Midbrain (tissue), 1 donor: Measurements from ENCODE around the gene EXD3.

Experiments used
- DNase-seq: peaks from one replicate; lab custom pipeline; 2025; lab: John Stamatoyannopoulos, UW

Gene EXD3

DNA sequence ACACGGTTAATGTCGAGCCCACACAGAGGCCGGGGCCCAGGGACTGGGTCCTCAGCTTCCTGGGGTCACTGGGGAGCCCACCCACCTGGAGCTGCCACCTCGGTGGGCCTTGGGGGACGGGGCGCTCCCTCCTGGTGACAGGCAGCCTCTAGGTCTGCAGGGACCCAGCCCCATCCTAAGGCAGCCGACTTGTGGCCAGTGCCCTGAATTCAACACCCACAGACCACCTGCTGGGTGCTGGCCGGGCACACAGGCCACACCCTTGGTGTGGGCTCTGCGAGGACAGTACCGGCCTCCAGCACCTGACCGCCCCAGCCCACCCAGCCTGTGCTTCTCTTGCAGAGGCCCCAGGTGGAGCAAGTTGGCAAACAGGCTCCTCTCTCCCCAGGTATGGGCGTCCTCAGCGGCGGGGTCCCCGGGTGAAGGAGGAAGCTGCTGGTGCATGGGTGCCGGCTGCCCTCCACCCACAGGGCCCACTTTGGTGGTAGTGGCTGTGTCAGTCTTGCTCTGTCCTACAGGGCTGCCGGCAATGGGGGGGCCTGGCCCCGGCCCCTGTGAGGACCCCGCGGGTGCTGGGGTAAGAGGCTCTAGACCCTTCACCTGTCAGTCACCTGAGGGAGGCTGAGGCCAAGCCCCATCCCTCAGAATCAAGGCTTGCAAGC lies 9.9 kb upstream of the EXD3 start:
- no peak for DNase-seq

DNA sequence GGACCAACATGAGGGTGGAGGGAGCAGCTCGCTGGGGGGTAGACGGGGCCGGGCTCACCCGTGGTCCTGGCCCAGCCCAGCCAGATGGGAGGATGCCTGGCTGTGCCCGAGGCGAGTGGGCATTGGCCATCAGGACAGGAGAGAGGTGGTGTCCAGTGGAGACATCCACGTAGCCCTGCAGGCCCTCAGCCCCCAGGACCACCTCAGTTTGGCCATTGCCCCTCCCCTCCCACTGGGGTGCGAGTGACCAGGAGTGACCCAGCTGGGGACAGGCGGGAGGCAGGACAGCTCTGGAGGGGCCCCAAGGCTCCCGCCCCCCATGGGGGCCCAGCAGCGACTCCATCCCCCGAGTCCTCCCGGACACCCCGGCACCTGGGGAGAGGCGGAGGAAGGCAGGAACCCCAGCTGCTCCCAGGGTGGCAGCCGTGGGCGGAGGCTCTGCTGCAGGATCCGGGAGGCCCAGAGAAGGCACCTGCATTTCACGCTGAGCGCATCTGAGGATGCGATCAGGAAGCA lies 8.5 kb upstream of the EXD3 start:
- no peak for DNase-seq

- no peak for DNase-seq
Observed at GRCh38 chr9:137430723-137431415, 7.9 kb upstream of the EXD3 start.

DNA sequence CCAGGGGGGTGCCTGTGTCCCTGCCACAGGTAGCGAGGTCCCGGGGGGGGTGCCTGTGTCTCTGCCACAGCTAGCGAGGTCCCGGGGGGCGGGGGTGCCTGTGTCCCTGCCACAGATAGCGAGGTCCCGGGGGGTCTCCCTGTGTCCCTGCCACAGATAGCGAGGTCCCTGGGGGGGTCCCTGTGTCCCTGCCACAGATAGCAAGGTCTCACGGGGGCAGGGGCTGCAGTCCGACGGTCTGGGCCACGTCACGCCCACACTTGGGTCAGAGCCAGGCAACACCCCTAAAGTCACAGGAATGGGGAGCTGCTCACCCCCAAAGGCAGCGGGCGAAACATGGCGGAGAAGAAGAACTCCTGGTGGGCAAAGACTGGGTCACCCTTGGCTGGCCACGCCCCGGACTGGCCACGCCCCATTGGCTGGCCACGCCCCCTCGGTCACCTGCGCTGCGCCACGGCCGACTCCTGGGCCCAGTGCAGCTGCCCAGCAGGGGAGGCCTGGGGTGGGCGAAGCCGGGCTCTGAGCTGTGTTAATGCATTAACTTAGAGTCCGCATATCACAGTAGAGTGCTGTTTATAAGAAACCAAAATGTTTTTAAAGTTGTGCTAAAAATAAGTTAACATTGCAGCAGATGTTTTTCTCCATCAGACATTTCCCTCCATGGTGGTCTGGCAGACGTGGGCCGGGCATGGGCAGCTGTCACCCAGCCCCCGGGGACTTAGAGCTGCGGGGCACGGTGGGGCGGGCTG lies 7.2 kb upstream of the EXD3 start:
- DNase-seq, result no peak

DNA sequence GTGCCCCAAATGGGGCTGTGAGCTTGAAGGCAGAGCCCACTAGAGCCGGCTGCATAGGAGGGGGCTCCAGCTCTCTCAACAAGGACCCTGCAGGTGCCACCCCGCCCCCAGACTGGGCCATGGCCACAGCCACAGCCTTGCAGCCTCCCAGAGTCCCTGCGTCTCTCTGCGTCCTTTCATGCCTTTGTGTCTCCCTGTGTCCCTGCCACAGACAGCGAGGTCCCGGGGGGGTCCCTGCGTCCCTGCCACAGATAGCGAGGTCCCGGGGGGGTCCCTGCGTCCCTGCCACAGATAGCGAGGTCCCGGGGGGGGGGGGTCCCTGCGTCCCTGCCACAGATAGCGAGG lies 6.6 kb upstream of the EXD3 start:
- no peak for DNase-seq

GRCh38 chr9:137428841-137429545 lies 6.0 kb upstream of the EXD3 start:
- DNase-seq, result no peak

- no peak for DNase-seq
Observed at GRCh38 chr9:137428311-137428630, 5.3 kb upstream of the EXD3 start.

- no peak for DNase-seq
Observed at GRCh38 chr9:137427454-137428310, 4.7 kb upstream of the EXD3 start.

DNA sequence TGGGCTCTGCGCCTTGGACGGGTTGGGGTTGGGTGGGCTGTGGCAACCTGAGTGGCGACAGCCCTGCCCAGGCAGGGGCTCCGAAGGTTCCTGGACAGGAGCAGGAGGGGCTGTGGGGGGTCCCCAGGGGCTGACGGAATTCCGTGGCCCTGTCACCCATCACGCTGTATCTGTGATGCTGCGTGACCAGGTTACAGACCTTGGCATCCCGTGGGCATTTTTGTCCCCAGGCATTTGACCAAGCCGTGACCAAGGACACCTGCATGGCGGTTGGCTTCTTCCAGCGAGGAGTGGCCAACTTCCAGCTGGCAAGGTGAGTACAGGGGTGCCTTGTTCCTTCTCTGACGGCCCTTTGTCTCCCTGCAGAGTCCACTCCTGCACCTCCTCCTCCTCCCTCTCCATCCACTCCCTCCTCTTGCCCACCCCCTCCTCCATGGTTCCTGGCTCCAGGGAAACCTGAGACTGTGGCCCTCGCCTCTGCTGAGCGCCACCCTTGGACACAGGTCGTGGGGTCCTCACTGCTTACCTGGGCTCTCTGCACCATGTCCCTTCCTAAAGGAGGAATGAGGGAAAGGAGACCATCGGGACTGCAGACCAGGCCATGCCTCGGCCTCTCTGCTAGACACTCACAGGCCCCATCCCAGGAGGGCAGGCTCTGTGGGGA lies 3.2 kb upstream of the EXD3 start:
- no peak for DNase-seq

DNA sequence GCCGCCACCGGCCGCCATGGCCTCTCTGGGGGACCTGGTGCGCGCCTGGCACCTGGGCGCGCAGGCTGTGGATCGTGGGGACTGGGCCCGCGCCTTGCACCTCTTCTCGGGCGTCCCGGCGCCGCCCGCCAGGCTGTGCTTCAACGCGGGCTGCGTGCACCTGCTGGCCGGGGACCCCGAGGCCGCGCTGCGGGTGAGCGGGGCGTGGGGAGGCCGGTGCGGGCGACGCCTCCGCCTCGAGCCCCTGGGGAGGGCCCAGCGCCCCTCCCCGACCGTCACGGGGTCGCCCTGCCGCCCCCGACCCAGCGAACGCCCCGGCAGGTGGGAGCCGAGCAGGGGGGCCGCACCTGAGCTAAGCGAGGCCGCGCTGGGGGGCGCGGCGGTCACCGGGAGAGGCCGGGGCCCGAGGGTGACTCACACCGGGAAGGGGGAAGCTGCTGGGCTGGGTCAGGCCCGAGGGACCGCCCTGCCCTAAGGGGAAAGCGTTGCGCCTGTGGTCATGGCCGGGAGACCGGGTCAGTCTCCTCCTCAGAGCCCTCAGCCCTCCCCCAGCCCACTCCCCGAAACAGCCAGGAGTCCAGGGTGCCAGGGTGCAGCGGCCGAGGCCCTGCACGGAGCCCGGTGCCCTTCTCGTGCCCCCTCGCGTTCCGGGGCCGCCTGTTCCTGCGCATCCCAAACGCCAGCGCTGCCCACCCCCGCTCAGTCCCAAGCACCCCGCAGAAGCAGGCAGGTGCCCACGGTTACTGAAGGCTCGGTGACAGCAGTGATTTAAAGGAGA lies 741 bp upstream of the EXD3 start:
- DNase-seq, result no peak

- DNase-seq, result no peak
Observed at GRCh38 chr9:137421838-137422603, 941 bp downstream of the EXD3 start.

GRCh38 chr9:137417161-137418021 lies 5.6 kb downstream of the EXD3 start:
- no peak for DNase-seq

DNA sequence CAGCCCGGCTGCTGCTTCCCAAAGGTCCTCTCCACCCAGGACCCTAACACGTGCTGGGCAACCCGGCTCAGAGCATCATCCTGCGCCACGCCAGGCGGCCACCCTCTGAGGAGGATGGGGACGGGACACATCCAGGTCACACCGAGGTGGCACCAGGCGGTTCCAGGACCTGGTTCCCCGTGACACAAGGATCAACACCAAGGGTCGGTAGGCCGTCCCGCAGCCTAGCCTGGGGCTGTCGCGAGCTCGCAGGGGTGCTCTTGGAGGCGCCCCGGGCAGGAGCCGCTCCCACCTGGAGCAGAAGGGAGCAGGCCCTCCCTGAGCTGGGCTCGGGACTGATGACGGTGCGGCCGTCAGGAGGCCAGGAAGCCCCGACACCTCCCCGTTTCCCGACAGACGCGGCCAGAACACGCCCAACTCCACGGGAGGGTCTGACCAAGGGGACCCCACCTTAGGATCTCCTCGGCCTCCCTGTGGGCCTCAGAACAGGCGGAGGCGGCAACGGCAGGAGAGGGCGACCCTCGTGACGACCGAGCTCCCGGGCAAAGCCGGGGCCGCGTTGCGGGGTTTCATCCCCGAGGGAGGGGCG lies 6.3 kb downstream of the EXD3 start:
- DNase-seq, result no peak

DNA sequence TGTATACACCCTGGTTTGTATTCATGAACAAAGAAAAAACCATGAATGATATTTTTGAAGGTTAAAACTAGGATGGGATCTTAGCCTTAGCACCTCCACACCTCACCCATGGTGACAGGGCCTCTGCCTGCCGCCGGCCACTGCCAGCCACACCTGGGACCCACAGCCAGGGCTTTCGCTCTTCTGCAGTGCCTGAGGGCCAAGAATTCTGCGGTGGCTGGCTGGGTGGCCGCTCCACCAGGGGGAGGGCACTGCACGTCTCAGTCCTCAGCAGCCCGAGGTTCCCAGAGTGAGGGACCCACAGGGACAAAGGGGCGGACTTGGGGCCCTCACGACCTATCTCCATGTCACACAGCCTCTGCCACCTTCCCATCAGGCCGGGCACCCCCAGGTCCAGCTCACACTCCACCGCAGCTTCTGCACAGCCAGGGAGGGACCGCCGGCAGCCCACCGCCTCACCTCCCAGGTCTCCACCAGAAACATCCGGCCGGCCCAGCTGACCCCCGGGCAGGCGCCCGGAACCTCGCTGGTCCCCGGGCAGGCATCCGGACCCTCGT lies 6.9 kb downstream of the EXD3 start:
- DNase-seq, result no peak

DNA sequence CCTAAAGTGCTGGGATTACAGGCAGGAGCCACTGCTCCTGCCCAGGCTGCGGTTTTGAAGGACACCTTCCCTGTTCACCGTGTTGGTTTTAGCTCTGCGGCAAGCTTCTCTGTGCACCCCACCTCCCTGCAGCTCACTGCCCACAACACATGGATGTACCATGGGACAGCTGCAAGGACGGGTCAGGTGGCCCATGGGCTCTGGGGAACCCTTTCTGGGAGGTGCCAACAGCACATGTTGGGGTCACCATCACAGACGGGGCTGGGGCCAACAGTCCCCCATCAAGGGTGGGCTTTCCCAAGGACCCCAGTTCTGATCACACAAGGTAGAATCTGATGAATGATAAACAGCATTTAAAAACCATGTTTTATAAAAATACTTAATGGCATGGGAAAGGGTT lies 7.5 kb downstream of the EXD3 start:
- no peak for DNase-seq

- DNase-seq, result no peak
Observed at GRCh38 chr9:137412431-137412830, 10.5 kb downstream of the EXD3 start.

DNA sequence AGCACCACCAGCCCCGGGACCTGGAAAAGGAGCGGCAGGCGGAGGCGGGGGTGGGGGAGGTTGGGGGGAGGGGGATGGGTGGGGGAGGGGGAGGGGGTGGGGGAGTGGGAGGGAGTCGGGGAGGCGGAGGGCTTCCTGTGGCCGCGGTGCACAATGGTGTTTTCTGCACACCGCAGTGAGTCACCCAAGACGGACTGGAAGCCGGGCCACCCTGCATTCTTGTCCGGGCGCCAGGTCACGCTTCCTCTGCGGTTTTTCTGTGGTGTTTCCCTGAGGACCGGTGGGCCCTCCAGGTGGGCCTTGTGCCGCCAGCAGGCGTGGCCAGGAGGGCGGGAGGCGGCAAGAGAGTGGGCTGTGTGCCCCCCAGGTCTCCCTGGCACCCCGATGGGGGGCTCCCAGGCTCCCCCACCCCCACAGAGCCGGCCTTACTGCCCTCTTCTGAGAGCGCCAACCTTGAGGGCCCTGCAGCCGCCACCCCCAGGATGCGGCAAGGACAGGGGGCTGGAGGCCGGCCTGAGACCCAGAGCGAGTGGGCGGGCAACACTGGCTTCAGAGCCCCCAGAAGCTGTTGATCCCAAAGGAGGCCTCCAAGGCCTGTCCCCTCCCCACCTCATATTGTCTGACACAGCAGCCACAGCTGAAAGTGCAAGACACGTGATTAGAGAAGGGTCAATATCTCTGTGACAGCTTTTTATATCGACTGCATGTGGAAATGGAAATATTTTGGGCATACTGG lies 11.1 kb downstream of the EXD3 start:
- no peak for DNase-seq
